ENCODE data around the gene TEX19. TPM values are rescaled to one million over a fixed set of nuclear protein-coding genes. Genes with fewer than 3 reads are reported as not detected.
A peak's percentile ranks its signal among the peaks of the same experiment; 100 is the strongest.

The TEX19 gene
- total and polyA plus RNA-seq, 12 donors: not detected

GRCh38 chr17:82386255-82386831, 27.3 kb downstream of the TEX19 start:
- Histone ChIP-seq H3K36me3 (peaks cover 0 to 4% (median 0%) of the 10 kb centered on the region in 9 donors), H3K27me3 (peaks cover 0 to 38% (median 9%) of the 10 kb centered on the region in 7 donors), H3K4me3 (no peak overlapping the region), H3K4me1 (peaks cover 2 to 37% (median 13%) of the 10 kb centered on the region in 9 donors), H3K27ac (peak overlapping the region in 1 of 10 donors; percentile 53), H3K9me3 (no peaks in the 10 kb centered on the region)
- DNase-seq (no peak), ATAC-seq (peak in 3 of 8 donors; percentile 30 to 73 (median 47))
- WGBS, 2 donors: 52 to 59% methylated on average over 17 of the region's 17 CpGs
- intact Hi-C loops (cut with DNase I): no loop called here
- no peak for TF ChIP-seq CTCF (IDR thresholded peaks at IDR 0.05)

GRCh38 chr17:82386881-82387704, 28.0 kb downstream of the TEX19 start:
- no peak for TF ChIP-seq CTCF (IDR thresholded peaks at IDR 0.05)
- DNase-seq (no peak), ATAC-seq (no peak)
- H3K36me3 ChIP-seq: peaks cover 0 to 11% (median 0%) of the 10 kb centered on the region in 9 donors
- no peaks in the 10 kb centered on the region for H3K9me3 ChIP-seq
- 67 to 71% methylated on average over 38 of the region's 38 CpGs for WGBS, 2 donors
- peaks cover 0 to 38% (median 9%) of the 10 kb centered on the region in 7 donors for H3K27me3 ChIP-seq
- no peak overlapping the region for H3K4me3 ChIP-seq
- peak overlapping the region in 1 of 10 donors; percentile 53 for H3K27ac ChIP-seq
- intact Hi-C loops (cut with DNase I): no loop called here
- H3K4me1 ChIP-seq: peaks cover 2 to 37% (median 13%) of the 10 kb centered on the region in 9 donors

- H3K9me3 ChIP-seq: no peaks in the 10 kb centered on the region
- H3K4me1 ChIP-seq: peaks cover 2 to 37% (median 13%) of the 10 kb centered on the region in 9 donors
- no peak overlapping the region for H3K27ac ChIP-seq
- no peak for DNase-seq
- H3K36me3 ChIP-seq: peaks cover 0 to 17% (median 0%) of the 10 kb centered on the region in 9 donors
- no peak for TF ChIP-seq CTCF (IDR thresholded peaks at IDR 0.05)
- intact Hi-C loops (cut with DNase I): no loop called here
- ATAC-seq: no peak
- H3K4me3 ChIP-seq: no peak overlapping the region
- H3K27me3 ChIP-seq: peaks cover 0 to 38% (median 9%) of the 10 kb centered on the region in 7 donors
- WGBS, 2 donors: 58 to 67% methylated on average over 3 of the region's 3 CpGs
Measured at GRCh38 chr17:82387705-82388106, 28.7 kb downstream of the TEX19 start.

- WGBS, 2 donors: 55 to 65% methylated on average over 32 to 34 of the region's 34 CpGs
- peak in 5 of 8 donors; percentile 11 to 41 (median 16) for ATAC-seq
- intact Hi-C loops (cut with DNase I): no loop called here
- Histone ChIP-seq H3K9me3 (no peaks in the 10 kb centered on the region), H3K4me3 (no peak overlapping the region), H3K36me3 (peaks cover 0 to 24% (median 6%) of the 10 kb centered on the region in 9 donors), H3K4me1 (peaks cover 2 to 37% (median 13%) of the 10 kb centered on the region in 9 donors), H3K27me3 (peaks cover 0 to 38% (median 9%) of the 10 kb centered on the region in 7 donors), H3K27ac (no peak overlapping the region)
- no peak for TF ChIP-seq CTCF (IDR thresholded peaks at IDR 0.05)
- no peak for DNase-seq
Measured at GRCh38 chr17:82388223-82388921, 29.3 kb downstream of the TEX19 start.

Data from heart right ventricle (tissue), 16 donors.